ENCODE results near the gene KAT2A. TPM values are rescaled to one million over a fixed set of nuclear protein-coding genes. Genes with fewer than 3 reads are reported as not detected.

KAT2A gene
- total RNA-seq, 1 experiment from 2014 or later: 43.5 TPM

DNA sequence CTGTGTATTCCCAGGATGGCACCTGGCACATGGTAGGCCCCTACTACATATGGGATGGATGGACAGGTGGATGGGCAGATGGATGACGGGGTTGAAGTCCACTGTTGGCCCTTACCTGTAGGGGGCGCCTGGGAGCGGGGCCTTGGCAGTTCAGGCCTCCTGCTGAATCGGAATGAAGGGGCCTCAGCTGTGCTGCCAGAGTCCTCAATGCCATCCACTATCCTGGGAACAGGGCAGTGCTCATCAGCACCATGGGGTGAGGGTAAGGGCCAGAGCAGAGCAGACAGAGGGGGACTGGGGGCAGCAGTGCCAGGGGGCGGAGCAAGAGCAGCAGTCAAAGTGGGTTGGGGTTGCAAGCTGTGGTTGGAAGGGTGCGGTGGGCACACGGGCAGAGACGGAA is 41.9 kb upstream of the KAT2A start:
- WGBS (ENCODE audit: extremely low coverage, insufficient read length, low lambda C conversion rate): no CpG with 5 or more reads among the region's 8 CpGs
- Histone ChIP-seq H2BK5ac (ENCODE audit: insufficient read length, low read length) (no peak overlapping the region), H3K23me2 (ENCODE audit: insufficient read length, low read depth, low read length, poor library complexity, severe bottlenecking) (no peaks in the 10 kb centered on the region), H2AK5ac (ENCODE audit: insufficient read length, low read length) (no peak overlapping the region), H3K9me3 (ENCODE audit: control insufficient read depth, low read depth, low read length) (no peaks in the 10 kb centered on the region), H3K18ac (ENCODE audit: insufficient read length, low read depth, low read length) (no peak overlapping the region), H3K27ac (ENCODE audit: insufficient read length, low read depth, low read length) (no peak overlapping the region), H3K9ac (ENCODE audit: extremely low read depth, insufficient read length, low read length) (no peak overlapping the region), H2AFZ (ENCODE audit: low read length) (no peak overlapping the region), H2BK120ac (ENCODE audit: low read depth, low read length, poor library complexity, severe bottlenecking) (no peak overlapping the region), H3K23ac (ENCODE audit: insufficient read length, low read depth, low read length) (no peak overlapping the region), H3K27me3 (ENCODE audit: insufficient read depth, low read length) (no peaks in the 10 kb centered on the region), H4K20me1 (ENCODE audit: control insufficient read depth, insufficient read depth, insufficient read length) (no peaks in the 10 kb centered on the region), H3K4me2 (ENCODE audit: insufficient read depth, insufficient read length, low read length) (no peak overlapping the region), H3K14ac (ENCODE audit: insufficient read depth, low read length) (no peak overlapping the region), H3K79me1 (ENCODE audit: insufficient read depth, low read depth, low read length, poor library complexity, severe bottlenecking) (no peaks in the 10 kb centered on the region), H3T11ph (ENCODE audit: low read length) (no peak overlapping the region), H3K4ac (ENCODE audit: low read depth, low read length) (no peak overlapping the region), H2BK20ac (ENCODE audit: low read depth, low read length, poor library complexity, severe bottlenecking) (no peak overlapping the region), H2BK15ac (ENCODE audit: low read depth, low read length) (no peak overlapping the region), H4K91ac (ENCODE audit: insufficient read length, low read depth, low read length) (no peak overlapping the region), H4K8ac (replicated peaks; ENCODE audit: insufficient read length, low read depth, low read length) (no peak overlapping the region), H3K56ac (ENCODE audit: insufficient read length, low read depth, low read length) (no peak overlapping the region), H2BK12ac (ENCODE audit: insufficient read length, low read depth, low read length) (no peak overlapping the region), H3K4me1 (ENCODE audit: insufficient read depth, low read length) (no peaks in the 10 kb centered on the region), H3K79me2 (ENCODE audit: insufficient read depth, low read length) (no peaks in the 10 kb centered on the region), H4K5ac (ENCODE audit: insufficient read length, low read depth, low read length) (no peak overlapping the region)
- DNase-seq: peak; percentile 89
- Mint-ChIP-seq H3K36me3 (ENCODE audit: insufficient read depth in 1 of 3, low read depth in 3 of 3) (no peaks in the 10 kb centered on the region), H3K4me1 (peaks cover 2 to 4% of the 10 kb centered on the region in 2 experiments; a peak in 3 of 4 replicates), H3K27ac (peak overlapping the region in 1 of 3 experiments; percentile 44; a peak in 2 of 7 replicates), H3K27me3 (ENCODE audit: low read depth) (peaks cover 2% of the 10 kb centered on the region; the same call in 1 of the 2 replicates), H3K4me3 (no peak overlapping the region), H3K9me3 (no peaks in the 10 kb centered on the region)
- TF ChIP-seq, protein P1, sequence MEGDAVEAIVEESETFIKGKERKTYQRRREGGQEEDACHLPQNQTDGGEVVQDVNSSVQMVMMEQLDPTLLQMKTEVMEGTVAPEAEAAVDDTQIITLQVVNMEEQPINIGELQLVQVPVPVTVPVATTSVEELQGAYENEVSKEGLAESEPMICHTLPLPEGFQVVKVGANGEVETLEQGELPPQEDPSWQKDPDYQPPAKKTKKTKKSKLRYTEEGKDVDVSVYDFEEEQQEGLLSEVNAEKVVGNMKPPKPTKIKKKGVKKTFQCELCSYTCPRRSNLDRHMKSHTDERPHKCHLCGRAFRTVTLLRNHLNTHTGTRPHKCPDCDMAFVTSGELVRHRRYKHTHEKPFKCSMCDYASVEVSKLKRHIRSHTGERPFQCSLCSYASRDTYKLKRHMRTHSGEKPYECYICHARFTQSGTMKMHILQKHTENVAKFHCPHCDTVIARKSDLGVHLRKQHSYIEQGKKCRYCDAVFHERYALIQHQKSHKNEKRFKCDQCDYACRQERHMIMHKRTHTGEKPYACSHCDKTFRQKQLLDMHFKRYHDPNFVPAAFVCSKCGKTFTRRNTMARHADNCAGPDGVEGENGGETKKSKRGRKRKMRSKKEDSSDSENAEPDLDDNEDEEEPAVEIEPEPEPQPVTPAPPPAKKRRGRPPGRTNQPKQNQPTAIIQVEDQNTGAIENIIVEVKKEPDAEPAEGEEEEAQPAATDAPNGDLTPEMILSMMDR (conservative IDR thresholded peaks at IDR 0.05): peak; percentile 90
